MM.1S (cell line): ENCODE data around the gene HP.

Source experiments
- DNase-seq: peaks from one replicate; pipeline ENCODE4 v3.0.0-alpha.2; 2015
- H2AFZ ChIP-seq: fragments of 300-600 bp; sonication (generic); 2 replicates; pipeline ENCODE4 v1.6.0; 2016; ENCODE audit warnings: antibody characterized with exemption, low read length
- H3F3A ChIP-seq: fragments of 300-600 bp; sonication (generic); 2 replicates; pipeline ENCODE4 v1.6.1; 2016; ENCODE audit warnings: mild to moderate bottlenecking, antibody characterized with exemption, low read length, moderate library complexity, mixed read lengths; ENCODE audit not compliant: insufficient read depth
- H3K27ac ChIP-seq: fragments of 300-600 bp; sonication (generic); 2 replicates; pipeline ENCODE4 v1.5.1; 2016; ENCODE audit warnings: mild to moderate bottlenecking, low read length
- H3K27me3 ChIP-seq: fragments of 300-600 bp; sonication (generic); replicated peaks from 2 replicates; pipeline ENCODE4 v1.6.0; 2016; ENCODE audit warnings: low read length; ENCODE audit not compliant: insufficient read depth
- H3K36me3 ChIP-seq: fragments of 300-600 bp; sonication (generic); replicated peaks from 2 replicates; pipeline ENCODE4 v1.6.1; 2016; ENCODE audit warnings: mild to moderate bottlenecking, low read length, mixed read lengths; ENCODE audit not compliant: insufficient read depth
- H3K4me1 ChIP-seq: fragments of 300-600 bp; sonication (generic); 2 replicates; pipeline ENCODE4 v1.6.1; 2016; ENCODE audit warnings: low read length, mixed read lengths
- H3K4me2 ChIP-seq: fragments of 300-600 bp; sonication (generic); 2 replicates; pipeline ENCODE4 v1.6.0; 2016; ENCODE audit warnings: low read depth, low read length
- H3K4me3 ChIP-seq: fragments of 300-600 bp; sonication (generic); 2 replicates; pipeline ENCODE4 v1.5.1; 2016; ENCODE audit warnings: low read length, mixed read lengths
- H3K79me2 ChIP-seq: fragments of 300-600 bp; sonication (generic); 2 replicates; pipeline ENCODE4 v1.6.1; 2016; ENCODE audit warnings: mixed run types, low read length, mixed read lengths
- H3K9ac ChIP-seq: fragments of 300-600 bp; sonication (generic); 2 replicates; pipeline ENCODE4 v1.6.1; 2016; ENCODE audit warnings: low read length, mixed read lengths
- H3K9me2 ChIP-seq: fragments of 300-600 bp; sonication (generic); replicated peaks from 2 replicates; pipeline ENCODE4 v1.6.1; 2016; ENCODE audit warnings: mild to moderate bottlenecking, low read length, mixed read lengths; ENCODE audit not compliant: insufficient read depth
- H3K9me3 ChIP-seq: fragments of 300-600 bp; sonication (generic); replicated peaks from 2 replicates; pipeline ENCODE4 v1.6.1; 2016; ENCODE audit warnings: mild to moderate bottlenecking, low read length, mixed read lengths; ENCODE audit not compliant: insufficient read depth
- H4K20me1 ChIP-seq: fragments of 300-600 bp; sonication (generic); 2 replicates; pipeline ENCODE4 v1.6.1; 2016; ENCODE audit warnings: mild to moderate bottlenecking, low read length, moderate library complexity, mixed read lengths; ENCODE audit not compliant: insufficient read depth
- CTCF ChIP-seq: fragments of 300-600 bp; sonication (generic); IDR thresholded peaks from 2 replicates; pipeline ENCODE4 v1.5.1; 2016; ENCODE audit warnings: antibody characterized with exemption, low read length, mixed read lengths
- EZH2 ChIP-seq: fragments of 300-600 bp; sonication (generic); optimal IDR thresholded peaks from 2 replicates; pipeline ENCODE3; 2017; ENCODE audit warnings: low read depth, mild to moderate bottlenecking, antibody characterized with exemption, low read length, mixed read lengths
- EZH2phosphoT487 ChIP-seq: fragments of 300-600 bp; sonication (generic); IDR thresholded peaks from 2 replicates; pipeline ENCODE4 v1.6.1; 2018; ENCODE audit warnings: antibody characterized with exemption, low read length

HP gene

GRCh38 chr16:72060405-72060804 lies 6.1 kb downstream of the HP start:
- H3K4me2 ChIP-seq = no peak overlapping the region
- no peaks in the 10 kb centered on the region for H3F3A ChIP-seq
- H3K27me3 ChIP-seq = no peaks in the 10 kb centered on the region
- H3K36me3 ChIP-seq = no peaks in the 10 kb centered on the region
- no peak overlapping the region for H3K9ac ChIP-seq
- no peaks in the 10 kb centered on the region for H3K4me1 ChIP-seq
- H3K4me3 ChIP-seq = no peak overlapping the region
- H3K9me3 ChIP-seq = no peaks in the 10 kb centered on the region
- no peaks in the 10 kb centered on the region for H4K20me1 ChIP-seq
- no peaks in the 10 kb centered on the region for H3K9me2 ChIP-seq
- TF ChIP-seq EZH2 (no peak), CTCF (no peak), EZH2phosphoT487 (no peak)
- no peaks in the 10 kb centered on the region for H3K79me2 ChIP-seq
- DNase-seq = no peak
- H3K27ac ChIP-seq = no peak overlapping the region
- H2AFZ ChIP-seq = no peak overlapping the region

GRCh38 chr16:72061564-72061963 lies 7.3 kb downstream of the HP start:
- Histone ChIP-seq H3K9ac (no peak overlapping the region), H3K36me3 (no peaks in the 10 kb centered on the region), H3K4me3 (no peak overlapping the region), H3K27me3 (no peaks in the 10 kb centered on the region), H3K9me3 (no peaks in the 10 kb centered on the region), H3K4me2 (no peak overlapping the region), H3K27ac (no peak overlapping the region), H4K20me1 (no peaks in the 10 kb centered on the region), H3K79me2 (no peaks in the 10 kb centered on the region), H3K9me2 (no peaks in the 10 kb centered on the region), H3F3A (no peaks in the 10 kb centered on the region), H3K4me1 (no peaks in the 10 kb centered on the region), H2AFZ (no peak overlapping the region)
- no peak for TF ChIP-seq CTCF
- no peak for TF ChIP-seq EZH2
- TF ChIP-seq EZH2phosphoT487 = no peak
- DNase-seq = no peak

DNA sequence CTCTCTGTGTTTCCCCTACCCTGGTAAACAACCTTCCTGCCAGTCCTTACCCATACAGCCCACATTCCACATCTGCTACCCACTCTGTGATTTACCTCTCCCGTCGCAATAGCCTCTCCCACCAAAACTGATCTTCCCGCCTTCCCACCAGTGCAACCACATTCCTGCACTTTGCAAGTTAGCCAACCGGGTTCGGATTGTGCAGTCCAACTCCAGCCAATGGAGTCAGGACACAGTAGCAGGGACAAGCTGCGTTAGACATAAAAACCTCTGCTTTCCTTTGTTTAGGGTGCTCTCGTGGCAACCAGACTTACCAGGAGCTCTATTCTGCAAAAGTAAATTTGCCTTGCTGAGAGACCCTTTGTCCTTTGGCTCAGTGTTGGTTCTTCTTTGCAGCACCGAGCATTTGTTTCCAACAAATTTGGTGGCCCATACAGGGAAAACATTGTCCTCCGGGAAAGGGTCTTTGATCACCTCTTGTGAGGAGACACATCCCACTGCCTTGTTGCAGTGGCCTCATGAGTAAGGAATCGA lies 10.1 kb downstream of the HP start:
- Histone ChIP-seq H3K79me2 (no peaks in the 10 kb centered on the region), H3K9ac (no peak overlapping the region), H3K4me2 (no peak overlapping the region), H3K9me3 (no peaks in the 10 kb centered on the region), H3F3A (no peaks in the 10 kb centered on the region), H2AFZ (no peak overlapping the region), H3K27me3 (no peaks in the 10 kb centered on the region), H3K27ac (no peak overlapping the region), H4K20me1 (no peaks in the 10 kb centered on the region), H3K4me1 (no peaks in the 10 kb centered on the region), H3K36me3 (no peaks in the 10 kb centered on the region), H3K4me3 (no peak overlapping the region), H3K9me2 (no peaks in the 10 kb centered on the region)
- DNase-seq = no peak
- TF ChIP-seq EZH2 (no peak), EZH2phosphoT487 (no peak), CTCF (no peak)

- no peaks in the 10 kb centered on the region for H3K27me3 ChIP-seq
- no peak overlapping the region for H3K4me2 ChIP-seq
- no peaks in the 10 kb centered on the region for H3K9me3 ChIP-seq
- H3K4me3 ChIP-seq = no peak overlapping the region
- H3K36me3 ChIP-seq = no peaks in the 10 kb centered on the region
- H3K9me2 ChIP-seq = no peaks in the 10 kb centered on the region
- H2AFZ ChIP-seq = no peak overlapping the region
- DNase-seq = peak; percentile 41
- H4K20me1 ChIP-seq = no peaks in the 10 kb centered on the region
- no peak overlapping the region for H3K9ac ChIP-seq
- no peaks in the 10 kb centered on the region for H3F3A ChIP-seq
- no peak overlapping the region for H3K27ac ChIP-seq
- TF ChIP-seq CTCF = peak; percentile 63
- no peak for TF ChIP-seq EZH2
- TF ChIP-seq EZH2phosphoT487 = no peak
- H3K79me2 ChIP-seq = no peaks in the 10 kb centered on the region
- H3K4me1 ChIP-seq = no peaks in the 10 kb centered on the region
Measured at GRCh38 chr16:72066747-72067146, 12.4 kb downstream of the HP start.
